ENCODE results near the gene CD3G.

DNA sequence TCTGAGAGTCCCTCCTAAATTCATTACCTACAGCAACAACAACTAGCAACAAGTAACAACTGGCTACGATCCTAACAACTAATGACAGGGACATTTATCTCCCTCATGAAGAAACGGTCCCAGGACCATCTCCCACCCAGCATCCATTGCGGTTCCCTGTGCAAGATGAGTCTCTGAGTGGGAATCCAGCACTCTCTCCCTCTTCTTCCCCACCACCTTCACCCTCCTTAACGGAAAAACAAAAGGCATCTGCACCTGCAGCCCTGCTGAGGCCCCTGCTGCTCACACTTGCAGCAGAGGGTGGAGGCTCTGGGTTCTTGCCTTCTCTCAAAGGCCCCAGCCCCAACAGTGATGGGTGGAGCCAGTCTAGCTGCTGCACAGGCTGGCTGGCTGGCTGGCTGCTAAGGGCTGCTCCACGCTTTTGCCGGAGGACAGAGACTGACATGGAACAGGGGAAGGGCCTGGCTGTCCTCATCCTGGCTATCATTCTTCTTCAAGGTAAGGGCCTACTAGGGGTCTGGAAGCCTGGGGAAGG, at the start of gene CD3G:
- TF ChIP-seq CTCF (IDR thresholded peaks at IDR 0.05), result no peak
- TF ChIP-seq EZH2 (IDR thresholded peaks at IDR 0.05), result no peak
